Nephron (organoid): Measurements from ENCODE around the gene SLC9A8.

Experiments used
- H3K27ac Mint-ChIP-seq, 3 experiments: 2 replicates each; pipeline ENCODE4 v1.8.0; 2020; ENCODE audit warnings: mixed read lengths in 3 of 3, mild to moderate bottlenecking in 2 of 3, moderate library complexity in 1 of 3
- H3K27me3 Mint-ChIP-seq: 2 replicates; pipeline ENCODE4 v1.8.0; 2021; ENCODE audit warnings: low read depth, mild to moderate bottlenecking, moderate library complexity, mixed read lengths
- H3K36me3 Mint-ChIP-seq: 2 replicates; pipeline ENCODE4 v1.8.0; 2020; ENCODE audit warnings: low read depth, mixed read lengths
- H3K4me1 Mint-ChIP-seq: 2 replicates; pipeline ENCODE4 v1.8.0; 2020; ENCODE audit warnings: mixed read lengths
- H3K4me3 Mint-ChIP-seq, 3 experiments: 2 replicates each; pipeline ENCODE4 v1.8.0; 2020; ENCODE audit warnings: mild to moderate bottlenecking in 3 of 3, mixed read lengths in 3 of 3, moderate library complexity in 2 of 3
- H3K9me3 Mint-ChIP-seq: 2 replicates; pipeline ENCODE4 v1.8.0; 2020; ENCODE audit warnings: mixed read lengths
- TF ChIP-seq, protein P1 (sequence below), 3 experiments: fragments of 200-600 bp; sonication (generic); IDR thresholded peaks; one replicate each; pipeline ENCODE4 v1.5.0; 2021; ENCODE audit warnings: antibody characterized with exemption in 3 of 3; ENCODE audit not compliant: unreplicated experiment in 3 of 3

The SLC9A8 gene

DNA sequence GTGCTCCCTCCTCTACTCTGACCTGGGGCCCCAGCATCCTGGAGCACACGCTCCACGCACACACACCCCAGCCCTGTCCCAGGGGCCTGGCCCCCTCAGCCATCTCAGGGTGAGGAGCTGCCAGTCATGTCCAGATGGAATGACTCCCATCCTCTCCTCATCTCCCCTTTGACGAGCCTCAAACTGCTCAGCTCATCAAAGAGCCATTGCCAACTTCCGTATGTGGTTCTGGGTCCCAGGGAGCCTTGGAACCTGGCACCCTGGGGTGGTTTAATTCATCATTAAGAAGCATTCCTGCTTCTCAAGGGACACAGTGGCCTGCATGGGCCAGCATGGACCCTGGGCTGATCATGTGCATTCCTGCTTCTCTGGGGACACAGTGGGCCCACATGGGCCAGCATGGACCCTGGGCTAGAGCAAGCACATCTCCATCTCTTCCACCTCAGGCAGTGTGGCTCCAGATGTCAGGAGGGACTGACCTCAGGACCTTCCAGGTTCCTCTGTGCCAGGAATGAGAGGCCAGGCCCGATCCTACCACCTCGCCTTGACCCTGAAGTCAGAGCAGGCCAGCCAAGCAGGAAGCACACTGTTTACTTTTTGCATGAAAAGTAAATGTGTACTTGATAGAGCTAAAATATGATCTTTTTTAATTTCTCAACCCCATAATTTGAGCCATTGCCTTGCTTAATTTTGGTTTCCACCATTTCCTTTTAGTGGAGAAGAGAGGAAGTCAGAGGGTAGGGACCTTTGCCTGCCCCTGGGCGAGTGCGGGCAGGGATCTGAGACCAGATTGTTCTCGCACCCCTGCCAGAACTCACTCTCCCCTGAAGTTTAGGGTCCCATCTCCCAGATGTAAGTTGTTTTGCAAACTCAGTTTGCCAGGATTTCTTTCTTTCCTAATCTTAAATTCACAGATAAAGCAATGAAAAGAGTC, 76.6 kb downstream of the SLC9A8 start:
- H3K36me3 Mint-ChIP-seq = peaks cover 8% of the 10 kb centered on the region
- peaks cover 70% of the 10 kb centered on the region for H3K4me1 Mint-ChIP-seq
- H3K4me3 Mint-ChIP-seq = peak overlapping the region in 1 of 3 experiments; percentile 36
- TF ChIP-seq, protein P1, sequence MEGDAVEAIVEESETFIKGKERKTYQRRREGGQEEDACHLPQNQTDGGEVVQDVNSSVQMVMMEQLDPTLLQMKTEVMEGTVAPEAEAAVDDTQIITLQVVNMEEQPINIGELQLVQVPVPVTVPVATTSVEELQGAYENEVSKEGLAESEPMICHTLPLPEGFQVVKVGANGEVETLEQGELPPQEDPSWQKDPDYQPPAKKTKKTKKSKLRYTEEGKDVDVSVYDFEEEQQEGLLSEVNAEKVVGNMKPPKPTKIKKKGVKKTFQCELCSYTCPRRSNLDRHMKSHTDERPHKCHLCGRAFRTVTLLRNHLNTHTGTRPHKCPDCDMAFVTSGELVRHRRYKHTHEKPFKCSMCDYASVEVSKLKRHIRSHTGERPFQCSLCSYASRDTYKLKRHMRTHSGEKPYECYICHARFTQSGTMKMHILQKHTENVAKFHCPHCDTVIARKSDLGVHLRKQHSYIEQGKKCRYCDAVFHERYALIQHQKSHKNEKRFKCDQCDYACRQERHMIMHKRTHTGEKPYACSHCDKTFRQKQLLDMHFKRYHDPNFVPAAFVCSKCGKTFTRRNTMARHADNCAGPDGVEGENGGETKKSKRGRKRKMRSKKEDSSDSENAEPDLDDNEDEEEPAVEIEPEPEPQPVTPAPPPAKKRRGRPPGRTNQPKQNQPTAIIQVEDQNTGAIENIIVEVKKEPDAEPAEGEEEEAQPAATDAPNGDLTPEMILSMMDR (IDR thresholded peaks at IDR 0.05; ENCODE audit: unreplicated experiment in 3 of 3) = no peak
- H3K27me3 Mint-ChIP-seq = no peaks in the 10 kb centered on the region
- H3K27ac Mint-ChIP-seq = peak overlapping the region; percentile 64 to 95 (median 93)
- no peaks in the 10 kb centered on the region for H3K9me3 Mint-ChIP-seq

DNA sequence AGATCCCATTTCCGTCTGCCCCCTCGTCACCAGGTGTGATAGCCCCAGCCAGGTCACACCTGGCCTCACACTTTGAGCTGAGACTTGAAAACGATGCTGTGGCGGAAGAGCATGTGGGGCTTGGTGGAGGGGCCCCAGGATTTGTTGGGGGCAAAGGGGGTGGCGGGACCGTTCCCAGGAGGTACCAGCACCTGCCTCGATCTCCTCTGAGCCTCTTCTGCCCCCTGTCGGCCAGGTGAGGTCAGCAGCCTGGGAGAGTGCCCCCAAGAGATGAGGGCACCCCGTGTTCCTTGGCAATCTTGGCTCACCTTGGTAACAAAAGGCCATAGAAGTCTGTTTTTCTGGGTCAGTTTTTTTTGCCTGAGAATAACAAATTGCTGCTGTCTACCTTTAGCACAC, 77.3 kb downstream of the SLC9A8 start:
- peaks cover 8% of the 10 kb centered on the region for H3K36me3 Mint-ChIP-seq
- peaks cover 70% of the 10 kb centered on the region for H3K4me1 Mint-ChIP-seq
- H3K27me3 Mint-ChIP-seq = no peaks in the 10 kb centered on the region
- H3K4me3 Mint-ChIP-seq = peak overlapping the region; percentile 17 to 72 (median 62)
- TF ChIP-seq, protein P1 (IDR thresholded peaks at IDR 0.05; ENCODE audit: unreplicated experiment in 3 of 3) = peak in 1 of 3 experiments; percentile 10
- peak overlapping the region; percentile 93 to 95 (median 94) for H3K27ac Mint-ChIP-seq
- H3K9me3 Mint-ChIP-seq = no peaks in the 10 kb centered on the region

DNA sequence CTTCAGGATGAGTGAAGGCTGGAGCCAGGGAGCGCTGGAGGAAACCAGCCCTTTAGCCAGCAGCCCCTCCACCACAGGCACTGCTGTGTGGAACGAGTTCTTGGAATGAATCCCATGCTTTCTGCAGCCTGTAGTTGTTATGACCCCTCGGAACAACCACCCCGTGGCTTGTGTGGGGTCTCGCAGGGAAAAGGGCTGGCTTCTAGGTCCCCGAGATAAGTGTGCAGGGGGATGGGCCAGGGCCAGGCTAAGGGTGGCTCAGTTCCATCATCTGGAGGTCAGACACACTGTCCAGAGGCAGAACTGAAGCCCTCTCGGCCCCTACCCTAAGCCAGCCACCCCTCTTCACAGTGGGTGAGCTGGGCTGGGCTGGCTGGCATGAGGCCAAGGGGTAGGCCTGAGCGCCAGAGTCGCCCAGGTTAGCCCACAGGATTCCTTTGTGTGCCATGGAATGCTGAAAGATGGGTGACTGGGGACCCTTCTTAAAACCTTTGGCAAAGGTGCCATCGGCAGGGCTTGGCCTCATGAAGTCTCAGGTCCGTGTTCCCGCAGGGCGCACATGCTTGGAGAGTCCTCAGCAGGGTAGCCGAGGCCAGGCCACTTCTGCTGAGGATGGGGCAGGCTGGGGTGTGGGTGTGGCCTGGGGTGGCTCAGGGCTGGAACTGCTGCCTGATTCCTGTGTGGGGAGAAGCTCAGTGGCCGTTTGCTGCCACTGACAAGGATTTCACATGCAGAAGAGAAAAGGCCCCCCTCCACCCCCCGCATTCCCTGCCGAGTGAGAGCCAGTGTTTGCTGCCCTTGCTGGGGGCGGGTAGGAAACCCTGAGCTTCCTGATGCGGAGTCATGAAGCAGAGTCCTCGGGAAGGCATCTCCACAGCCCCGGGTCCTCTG, 78.1 kb downstream of the SLC9A8 start:
- peak overlapping the region; percentile 17 to 72 (median 62) for H3K4me3 Mint-ChIP-seq

DNA sequence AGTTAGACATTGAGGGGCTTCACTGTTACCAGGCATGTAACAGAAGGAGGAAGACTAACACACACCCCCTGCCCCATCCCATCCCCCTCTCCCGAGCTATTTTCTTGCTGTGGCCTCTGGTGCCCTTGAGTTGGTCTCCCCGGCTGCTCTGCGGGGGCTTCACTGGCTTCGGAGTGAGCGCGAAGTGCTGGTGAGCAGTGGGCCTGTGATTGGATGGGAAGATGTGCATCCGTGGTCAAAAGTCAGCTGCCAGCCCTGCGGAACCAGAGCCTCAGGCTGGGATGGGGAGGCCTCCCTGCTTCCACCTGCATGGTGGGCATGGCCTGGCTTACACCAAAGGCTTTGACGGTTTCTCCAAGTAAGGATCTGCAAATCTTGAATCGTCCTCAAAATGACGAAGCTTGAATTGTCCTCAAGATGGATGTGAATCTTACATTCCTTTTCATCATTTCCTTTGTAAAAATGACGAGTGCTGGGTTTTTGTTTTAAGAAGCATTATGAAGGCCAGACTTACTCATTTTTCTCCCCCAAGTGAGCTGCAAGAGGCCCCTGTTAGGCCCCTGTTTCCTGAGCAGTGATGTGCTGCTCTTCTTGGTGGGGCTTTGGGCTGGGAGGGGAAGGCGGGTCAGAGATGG, 79.0 kb downstream of the SLC9A8 start:
- Mint-ChIP-seq H3K9me3 (no peaks in the 10 kb centered on the region), H3K27me3 (no peaks in the 10 kb centered on the region), H3K27ac (peak overlapping the region; percentile 93 to 95 (median 94)), H3K4me3 (peak overlapping the region in 2 of 3 experiments; percentile 13 to 30), H3K4me1 (peaks cover 65% of the 10 kb centered on the region), H3K36me3 (peaks cover 4% of the 10 kb centered on the region)
- TF ChIP-seq, protein P1 (IDR thresholded peaks at IDR 0.05; ENCODE audit: unreplicated experiment in 3 of 3) = no peak

More for the DNA sequence above, 78.1 kb downstream of the SLC9A8 start:
- Mint-ChIP-seq H3K27me3 (no peaks in the 10 kb centered on the region), H3K9me3 (no peaks in the 10 kb centered on the region), H3K36me3 (peaks cover 8% of the 10 kb centered on the region), H3K4me1 (peaks cover 70% of the 10 kb centered on the region), H3K27ac (peak overlapping the region; percentile 93 to 95 (median 94))
- TF ChIP-seq, protein P1 (IDR thresholded peaks at IDR 0.05; ENCODE audit: unreplicated experiment in 3 of 3) = no peak

- H3K9me3 Mint-ChIP-seq = no peaks in the 10 kb centered on the region
Measured at GRCh38 chr20:49892260-49892659, 79.6 kb downstream of the SLC9A8 start.

More at GRCh38 chr20:49892260-49892659, 79.6 kb downstream of the SLC9A8 start:
- Mint-ChIP-seq H3K27me3 (no peaks in the 10 kb centered on the region), H3K4me1 (peaks cover 59% of the 10 kb centered on the region), H3K27ac (peak overlapping the region in 2 of 3 experiments; percentile 93 to 94), H3K36me3 (peaks cover 4% of the 10 kb centered on the region), H3K4me3 (no peak overlapping the region)
- TF ChIP-seq, protein P1 (IDR thresholded peaks at IDR 0.05; ENCODE audit: unreplicated experiment in 3 of 3) = no peak
